Prostate gland (tissue), 2 donors: Measurements from ENCODE around the gene OLFM3. TPM values are rescaled to one million over a fixed set of nuclear protein-coding genes. Genes with fewer than 3 reads are reported as not detected.

ENCODE experiments used
- small RNA-seq, 2 donors: library from RNA; depleted of rRNA; stranded (forward); fragments of <200 nt; gene quantifications; one replicate each; pipeline ENCODE3, GENCODE V24; 2016
- total RNA-seq, 2 donors: library from RNA; depleted of rRNA; stranded (reverse); fragments of >200 nt; gene quantifications; one replicate each; pipeline ENCODE4 v1.1.0, GENCODE V29; 2016

The OLFM3 gene
- total RNA-seq, 2 donors from 2014 or later: not detected

Small RNA genes lying within 50 kb of the gene (small RNA-seq; reads per million reads assigned to genes)
- 0 reads per million in 2 donors for gene RNU6-352P
